Measurements from ENCODE around the gene WDR1. TPM values are rescaled to one million over a fixed set of nuclear protein-coding genes. Genes with fewer than 3 reads are reported as not detected.
A peak's percentile ranks its signal among the peaks of the same experiment; 100 is the strongest.

WDR1 gene
- total RNA-seq, 1 experiment from 2014 or later: 367 TPM

DNA sequence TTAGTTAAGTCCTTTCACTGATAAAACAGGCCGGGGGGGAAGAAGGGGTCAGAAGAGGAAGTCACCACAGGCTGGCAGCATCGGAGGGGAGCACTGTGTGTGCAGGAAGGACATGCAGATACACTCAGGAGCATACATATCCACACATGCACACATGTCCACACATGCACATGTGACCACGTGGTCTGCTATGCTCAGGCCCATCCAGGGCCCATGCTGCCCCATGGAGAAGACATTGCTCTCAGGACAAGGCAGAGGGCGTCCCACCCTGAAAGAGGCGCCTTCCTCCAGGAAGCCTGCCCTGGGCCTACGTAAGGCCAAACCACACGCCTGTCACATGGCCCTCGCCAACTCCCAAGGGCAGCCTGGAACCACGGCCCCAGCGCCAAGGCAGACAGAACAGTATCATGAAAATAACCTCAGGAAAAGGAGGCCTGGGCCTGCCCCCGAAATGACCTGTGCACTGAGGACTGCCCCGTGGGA is 15.8 kb downstream of the WDR1 start:
- Histone ChIP-seq H4K5ac (ENCODE audit: insufficient read length, low read depth, low read length) (no peak overlapping the region), H3K79me2 (ENCODE audit: insufficient read depth, low read length) (peaks cover 30% of the 10 kb centered on the region; the same call in 1 of the 2 replicates), H3K4me1 (ENCODE audit: insufficient read depth, low read length) (peaks cover 3% of the 10 kb centered on the region; the same call in 1 of the 2 replicates), H3K9ac (ENCODE audit: extremely low read depth, insufficient read length, low read length) (no peak overlapping the region), H3T11ph (ENCODE audit: low read length) (no peak overlapping the region), H2BK120ac (ENCODE audit: low read depth, low read length, poor library complexity, severe bottlenecking) (no peak overlapping the region), H2BK20ac (ENCODE audit: low read depth, low read length, poor library complexity, severe bottlenecking) (no peak overlapping the region), H3K56ac (ENCODE audit: insufficient read length, low read depth, low read length) (no peak overlapping the region), H3K4me2 (ENCODE audit: insufficient read depth, insufficient read length, low read length) (no peak overlapping the region), H3K14ac (ENCODE audit: insufficient read depth, low read length) (no peak overlapping the region; the same call in 1 of the 2 replicates), H3K4ac (ENCODE audit: low read depth, low read length) (no peak overlapping the region), H4K20me1 (ENCODE audit: control insufficient read depth, insufficient read depth, insufficient read length) (no peaks in the 10 kb centered on the region), H2AFZ (ENCODE audit: low read length) (no peak overlapping the region), H3K27me3 (ENCODE audit: insufficient read depth, low read length) (no peaks in the 10 kb centered on the region), H3K9me3 (ENCODE audit: control insufficient read depth, low read depth, low read length) (no peaks in the 10 kb centered on the region), H2BK15ac (ENCODE audit: low read depth, low read length) (no peak overlapping the region), H2BK5ac (ENCODE audit: insufficient read length, low read length) (no peak overlapping the region), H3K23me2 (ENCODE audit: insufficient read length, low read depth, low read length, poor library complexity, severe bottlenecking) (no peaks in the 10 kb centered on the region), H3K79me1 (ENCODE audit: insufficient read depth, low read depth, low read length, poor library complexity, severe bottlenecking) (peaks cover 7% of the 10 kb centered on the region), H3K23ac (ENCODE audit: insufficient read length, low read depth, low read length) (no peak overlapping the region), H4K8ac (replicated peaks; ENCODE audit: insufficient read length, low read depth, low read length) (no peak overlapping the region), H2AK5ac (ENCODE audit: insufficient read length, low read length) (no peak overlapping the region), H4K91ac (ENCODE audit: insufficient read length, low read depth, low read length) (no peak overlapping the region), H3K18ac (ENCODE audit: insufficient read length, low read depth, low read length) (no peak overlapping the region), H3K27ac (ENCODE audit: insufficient read length, low read depth, low read length) (no peak overlapping the region), H2BK12ac (ENCODE audit: insufficient read length, low read depth, low read length) (no peak overlapping the region)
- TF ChIP-seq, protein P1, sequence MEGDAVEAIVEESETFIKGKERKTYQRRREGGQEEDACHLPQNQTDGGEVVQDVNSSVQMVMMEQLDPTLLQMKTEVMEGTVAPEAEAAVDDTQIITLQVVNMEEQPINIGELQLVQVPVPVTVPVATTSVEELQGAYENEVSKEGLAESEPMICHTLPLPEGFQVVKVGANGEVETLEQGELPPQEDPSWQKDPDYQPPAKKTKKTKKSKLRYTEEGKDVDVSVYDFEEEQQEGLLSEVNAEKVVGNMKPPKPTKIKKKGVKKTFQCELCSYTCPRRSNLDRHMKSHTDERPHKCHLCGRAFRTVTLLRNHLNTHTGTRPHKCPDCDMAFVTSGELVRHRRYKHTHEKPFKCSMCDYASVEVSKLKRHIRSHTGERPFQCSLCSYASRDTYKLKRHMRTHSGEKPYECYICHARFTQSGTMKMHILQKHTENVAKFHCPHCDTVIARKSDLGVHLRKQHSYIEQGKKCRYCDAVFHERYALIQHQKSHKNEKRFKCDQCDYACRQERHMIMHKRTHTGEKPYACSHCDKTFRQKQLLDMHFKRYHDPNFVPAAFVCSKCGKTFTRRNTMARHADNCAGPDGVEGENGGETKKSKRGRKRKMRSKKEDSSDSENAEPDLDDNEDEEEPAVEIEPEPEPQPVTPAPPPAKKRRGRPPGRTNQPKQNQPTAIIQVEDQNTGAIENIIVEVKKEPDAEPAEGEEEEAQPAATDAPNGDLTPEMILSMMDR (conservative IDR thresholded peaks at IDR 0.05): no peak
- no CpG with 5 or more reads among the region's 12 CpGs for WGBS (ENCODE audit: extremely low coverage, insufficient read length, low lambda C conversion rate)
- Mint-ChIP-seq H3K36me3 (ENCODE audit: insufficient read depth in 1 of 3, low read depth in 3 of 3) (peaks cover 51 to 81% (median 76%) of the 10 kb centered on the region in 3 experiments), H3K4me1 (peaks cover 50 to 51% of the 10 kb centered on the region in 2 experiments), H3K4me3 (no peak overlapping the region; a peak in 1 of 5 replicates), H3K27ac (peak overlapping the region; percentile 54 to 91 (median 86); a peak in 3 of 7 replicates), H3K27me3 (ENCODE audit: low read depth) (no peaks in the 10 kb centered on the region), H3K9me3 (no peaks in the 10 kb centered on the region; a peak in 1 of 5 replicates)
- DNase-seq: no peak

Measured in H9 (cell line).